Gastrocnemius medialis (tissue), 4 donors: ENCODE measurements around the gene MIB2. TPM values are rescaled to one million over a fixed set of nuclear protein-coding genes. Genes with fewer than 3 reads are reported as not detected.

Experiments used
- ATAC-seq, 2 donors: fragments of 150-250 bp; one replicate each; pipeline ENCODE4 v1.9.1; 2016
- DNase-seq, 2 donors: peaks; one replicate each; pipeline ENCODE4 v3.0.0-alpha.2; 2019
- H3K27ac ChIP-seq, 4 donors: fragments of 200-600 bp; sonication (generic); 1 replicate in 1 of 4; 2 replicates in 3 of 4; pipeline ENCODE4 v1.5.1; 2016 to 2018; ENCODE audit warnings: mild to moderate bottlenecking in 2 of 4, moderate library complexity in 1 of 4
- H3K27me3 ChIP-seq, 3 donors: fragments of 200-600 bp; sonication (generic) in 2 of 3; 1 replicate in 1 of 3; 2 replicates in 2 of 3; pipeline versions ENCODE4 v1.5.1 to v1.6.0; 2016 to 2019; ENCODE audit warnings: mild to moderate bottlenecking in 1 of 3, moderate library complexity in 1 of 3
- H3K36me3 ChIP-seq, 2 donors: fragments of 200-600 bp; sonication (generic) in 1 of 2; one replicate each; pipeline ENCODE4 v1.5.1; 2017 to 2018
- H3K4me1 ChIP-seq, 2 donors: fragments of 200-600 bp; sonication (generic) in 1 of 2; one replicate each; pipeline ENCODE4 v1.5.1; 2016 to 2017; ENCODE audit warnings: mild to moderate bottlenecking in 2 of 2
- H3K4me3 ChIP-seq, 4 donors: fragments of 200-600 bp; sonication (generic) in 3 of 4; 1 replicate in 1 of 4; 2 replicates in 3 of 4; pipeline ENCODE4 v1.5.1; 2016 to 2019; ENCODE audit warnings: mild to moderate bottlenecking in 2 of 4
- H3K9me3 ChIP-seq, 3 donors: fragments of 200-600 bp; sonication (generic) in 2 of 3; 1 replicate in 1 of 3; 2 replicates in 2 of 3; pipeline ENCODE4 v1.5.1; 2016 to 2019
- POLR2A ChIP-seq, 2 donors: fragments of 450-650 bp; IDR thresholded peaks; one replicate each; pipeline ENCODE4 v1.6.1; 2017; ENCODE audit warnings: antibody characterized with exemption in 2 of 2, mild to moderate bottlenecking in 2 of 2, moderate library complexity in 2 of 2
- in situ Hi-C, 4 donors: fragments of 200-750 bp; cut with MboI; loops; one replicate each; pipeline versions ENCODE4 v1.15.0 to v1.8.0; 2017; ENCODE audit warnings: low sequenced_read_pairs in 4 of 4
- intact Hi-C: fragments of 100-400 bp; cut with DNase I; formaldehyde crosslinking; loops from one replicate; pipeline ENCODE4 v1.15.1; 2023; ENCODE audit warnings: low total_unique reads
- total RNA-seq, 4 donors: library from RNA; depleted of rRNA; stranded (reverse); fragments of >200 nt; gene quantifications; one replicate each; pipeline versions ENCODE4 v1.1.0 to v1.2.3, GENCODE V29; 2016
- TF ChIP-seq, protein P1 (sequence below), 5 experiments: fragments of 450-650 bp in 3 of 5; fragments of 200-600 bp in 2 of 5; sonication (generic) in 2 of 5; IDR thresholded peaks in 4 of 5; conservative IDR thresholded peaks in 1 of 5; 1 replicate in 4 of 5; 2 replicates in 1 of 5; pipeline ENCODE4 v1.5.1; 2016 to 2019; ENCODE audit warnings: antibody characterized with exemption in 5 of 5, mild to moderate bottlenecking in 3 of 5, moderate library complexity in 3 of 5

Gene MIB2
- total RNA-seq, 4 donors from 2014 or later = 66.4 to 154 (median 117) TPM

GRCh38 chr1:1582585-1583346 lies 32.5 kb upstream of the MIB2 start:
- ATAC-seq (no peak), DNase-seq (no peak)
- no peak overlapping the region for H3K27ac ChIP-seq
- TF ChIP-seq, protein P1, sequence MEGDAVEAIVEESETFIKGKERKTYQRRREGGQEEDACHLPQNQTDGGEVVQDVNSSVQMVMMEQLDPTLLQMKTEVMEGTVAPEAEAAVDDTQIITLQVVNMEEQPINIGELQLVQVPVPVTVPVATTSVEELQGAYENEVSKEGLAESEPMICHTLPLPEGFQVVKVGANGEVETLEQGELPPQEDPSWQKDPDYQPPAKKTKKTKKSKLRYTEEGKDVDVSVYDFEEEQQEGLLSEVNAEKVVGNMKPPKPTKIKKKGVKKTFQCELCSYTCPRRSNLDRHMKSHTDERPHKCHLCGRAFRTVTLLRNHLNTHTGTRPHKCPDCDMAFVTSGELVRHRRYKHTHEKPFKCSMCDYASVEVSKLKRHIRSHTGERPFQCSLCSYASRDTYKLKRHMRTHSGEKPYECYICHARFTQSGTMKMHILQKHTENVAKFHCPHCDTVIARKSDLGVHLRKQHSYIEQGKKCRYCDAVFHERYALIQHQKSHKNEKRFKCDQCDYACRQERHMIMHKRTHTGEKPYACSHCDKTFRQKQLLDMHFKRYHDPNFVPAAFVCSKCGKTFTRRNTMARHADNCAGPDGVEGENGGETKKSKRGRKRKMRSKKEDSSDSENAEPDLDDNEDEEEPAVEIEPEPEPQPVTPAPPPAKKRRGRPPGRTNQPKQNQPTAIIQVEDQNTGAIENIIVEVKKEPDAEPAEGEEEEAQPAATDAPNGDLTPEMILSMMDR (IDR thresholded peaks at IDR 0.05 in 4 of 5, conservative IDR thresholded peaks at IDR 0.05 in 1 of 5) = no peak
- TF ChIP-seq POLR2A (IDR thresholded peaks at IDR 0.05) = no peak
- no peaks in the 10 kb centered on the region for H3K4me1 ChIP-seq
- no peak overlapping the region for H3K4me3 ChIP-seq
- in situ Hi-C loops = no loop called here
- intact Hi-C loops = no loop called here
- no peaks in the 10 kb centered on the region for H3K9me3 ChIP-seq
- H3K27me3 ChIP-seq = peaks cover 4 to 6% (median 5%) of the 10 kb centered on the region in 3 donors
- H3K36me3 ChIP-seq = no peaks in the 10 kb centered on the region

DNA sequence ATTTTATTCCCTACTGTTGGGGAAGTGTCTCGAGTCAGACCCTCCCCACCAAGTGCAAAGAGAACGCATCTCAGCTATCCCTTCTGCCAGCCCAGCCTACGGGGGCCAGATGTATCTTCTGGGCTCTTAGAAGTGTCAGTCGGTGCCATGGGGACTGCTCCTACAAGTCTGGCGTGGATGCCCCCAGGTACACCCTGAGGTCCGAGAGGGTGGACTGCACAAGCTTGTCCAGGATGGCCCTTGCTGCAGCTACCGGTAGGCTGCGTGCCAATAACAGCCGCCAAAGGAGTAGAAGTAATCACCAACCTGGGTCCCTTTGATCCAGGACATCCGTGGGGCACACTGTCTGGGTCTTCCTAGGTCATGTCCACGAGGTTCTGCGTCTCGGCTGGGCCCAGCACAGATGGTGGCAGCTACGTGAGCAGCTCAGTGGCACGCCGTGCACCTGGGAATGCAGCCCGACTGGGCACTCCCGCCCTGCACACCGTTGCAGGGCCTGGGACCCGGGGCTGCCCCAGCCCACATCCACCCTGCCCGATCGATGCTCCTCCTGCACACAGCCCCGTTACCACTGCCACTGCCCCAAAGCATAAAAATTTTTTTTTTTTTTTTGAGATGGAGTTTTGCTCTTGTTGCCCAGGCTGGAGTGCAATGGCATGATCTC lies 31.8 kb upstream of the MIB2 start:
- peaks cover 4 to 9% (median 6%) of the 10 kb centered on the region in 3 donors for H3K27me3 ChIP-seq
- H3K27ac ChIP-seq = no peak overlapping the region
- H3K9me3 ChIP-seq = no peaks in the 10 kb centered on the region
- H3K36me3 ChIP-seq = no peaks in the 10 kb centered on the region
- intact Hi-C loops (no loop called here), in situ Hi-C loops (no loop called here)
- TF ChIP-seq, protein P1 (IDR thresholded peaks at IDR 0.05 in 4 of 5, conservative IDR thresholded peaks at IDR 0.05 in 1 of 5) = no peak
- no peak for TF ChIP-seq POLR2A (IDR thresholded peaks at IDR 0.05)
- ATAC-seq = no peak
- no peak for DNase-seq
- H3K4me3 ChIP-seq = no peak overlapping the region
- no peaks in the 10 kb centered on the region for H3K4me1 ChIP-seq

- ATAC-seq = no peak
- in situ Hi-C loops (no loop called here), intact Hi-C loops (no loop called here)
These were observed 23.8 kb upstream of the MIB2 start for GRCh38 chr1:1591452-1591851.

GRCh38 chr1:1593834-1594601 lies 21.3 kb upstream of the MIB2 start:
- peaks cover 8 to 19% (median 17%) of the 10 kb centered on the region in 3 donors for H3K27me3 ChIP-seq
- H3K36me3 ChIP-seq = no peaks in the 10 kb centered on the region
- TF ChIP-seq, protein P1 (IDR thresholded peaks at IDR 0.05 in 4 of 5, conservative IDR thresholded peaks at IDR 0.05 in 1 of 5) = no peak
- TF ChIP-seq POLR2A (IDR thresholded peaks at IDR 0.05) = no peak
- ATAC-seq (no peak), DNase-seq (no peak)
- in situ Hi-C loops = no loop called here
- H3K4me1 ChIP-seq = peaks cover 0 to 6% of the 10 kb centered on the region in 2 donors
- H3K9me3 ChIP-seq = no peaks in the 10 kb centered on the region
- intact Hi-C loops = no loop called here
- no peak overlapping the region for H3K4me3 ChIP-seq
- no peak overlapping the region for H3K27ac ChIP-seq

More at GRCh38 chr1:1591452-1591851, 23.8 kb upstream of the MIB2 start:
- Histone ChIP-seq H3K27ac (no peak overlapping the region), H3K4me3 (no peak overlapping the region), H3K27me3 (peaks cover 0 to 12% (median 6%) of the 10 kb centered on the region in 3 donors), H3K36me3 (no peaks in the 10 kb centered on the region), H3K4me1 (no peaks in the 10 kb centered on the region), H3K9me3 (no peaks in the 10 kb centered on the region)
- no peak for DNase-seq
- TF ChIP-seq POLR2A (IDR thresholded peaks at IDR 0.05) = no peak
